Measurements from ENCODE around the gene CFAP161. TPM values are rescaled to one million over a fixed set of nuclear protein-coding genes. Genes with fewer than 3 reads are reported as not detected.
A peak's percentile ranks its signal among the peaks of the same experiment; 100 is the strongest.

Gene CFAP161
- total RNA-seq, 1 experiment from 2014 or later = 2.7 TPM

- TF ChIP-seq TCF7L2 (IDR thresholded peaks at IDR 0.05; ENCODE audit: low read depth, low read length) (no peak), SIN3A (IDR thresholded peaks at IDR 0.05; ENCODE audit: borderline replicate concordance, insufficient read depth, low read depth, low read length) (no peak), CTCF (IDR thresholded peaks at IDR 0.05) (peak; percentile 63)
- ChIA-PET POLR2A (no interaction called here), CTCF (interaction anchor here (2.1 kb wide), 1 partner anchor 158 kb away, joined by 15 read pairs; no protein-coding TSS in a partner anchor)
- no TSS peak for BruUV-seq (replicated peaks)
- Histone ChIP-seq H3K4me3 (ENCODE audit: low read depth in 2 of 2, low read length in 2 of 2) (no peak overlapping the region), H3K4me1 (ENCODE audit: control insufficient read depth, insufficient read depth, low read length) (peaks cover 4% of the 10 kb centered on the region; the same call in 1 of the 2 replicates), H3K36me3 (ENCODE audit: control insufficient read depth, insufficient read depth, low read length) (no peaks in the 10 kb centered on the region), H3K9me3 (ENCODE audit: control insufficient read depth, insufficient read depth, low read depth, low read length) (no peaks in the 10 kb centered on the region), H3K27ac (ENCODE audit: low read length) (no peak overlapping the region), H3K27me3 (ENCODE audit: control insufficient read depth, insufficient read depth, low read length) (peaks cover 9% of the 10 kb centered on the region; the same call in 1 of the 2 replicates)
- no peak for DNase-seq (ENCODE audit: low read depth, low spot score)
- in situ Hi-C loops (cut with HindIII; ENCODE audit: low pct_unique_long_range_greater_than_20kb, low sequenced_read_pairs) = no loop called here
- intact Hi-C loops (cut with micrococcal nuclease; ENCODE audit: unreplicated experiment) = loop anchor here (10.0 kb wide), 1 partner anchor 114 kb away; no protein-coding TSS in a partner anchor
- no peak for ATAC-seq
These were observed 25.6 kb upstream of the CFAP161 start for GRCh38 chr15:81108427-81108826.

DNA sequence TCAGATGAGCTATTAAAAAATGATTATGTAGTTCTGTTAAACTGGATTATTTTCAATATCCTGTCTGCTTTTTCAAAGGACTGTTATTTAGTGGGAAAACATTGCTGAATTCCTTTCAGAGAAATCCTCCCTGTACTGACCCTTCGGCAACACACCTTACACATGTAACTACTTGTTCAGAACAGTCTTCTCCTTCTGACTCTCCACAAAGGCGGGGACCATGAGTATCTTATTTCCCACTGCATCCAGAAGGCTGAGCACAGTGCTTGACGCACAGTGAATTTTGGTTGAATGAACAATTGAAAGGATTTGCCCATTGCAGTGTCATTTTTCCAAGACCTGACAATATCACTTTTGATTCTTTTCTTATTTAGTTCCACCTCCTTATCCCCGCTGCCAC, 23.1 kb upstream of the CFAP161 start:
- TF ChIP-seq SIN3A (IDR thresholded peaks at IDR 0.05; ENCODE audit: borderline replicate concordance, insufficient read depth, low read depth, low read length) = no peak
- TF ChIP-seq TCF7L2 (IDR thresholded peaks at IDR 0.05; ENCODE audit: low read depth, low read length) = no peak
- no peak for TF ChIP-seq CTCF (IDR thresholded peaks at IDR 0.05)
- no peak for TF ChIP-seq POLR2AphosphoS5 (IDR thresholded peaks at IDR 0.05; ENCODE audit: low read depth, low read length)
- no peak for TF ChIP-seq REST (IDR thresholded peaks at IDR 0.05; ENCODE audit: insufficient read depth in 1 of 2, low read depth in 2 of 2, low read length in 1 of 2)
- no peak overlapping the region for H3K4me3 ChIP-seq (ENCODE audit: low read depth in 2 of 2, low read length in 2 of 2)
- no peaks in the 10 kb centered on the region for H3K9me3 ChIP-seq (ENCODE audit: control insufficient read depth, insufficient read depth, low read depth, low read length)
- ATAC-seq (no peak), DNase-seq (ENCODE audit: low read depth, low spot score) (no peak)
- in situ Hi-C loops (cut with HindIII; ENCODE audit: low pct_unique_long_range_greater_than_20kb, low sequenced_read_pairs) (no loop called here), intact Hi-C loops (cut with micrococcal nuclease; ENCODE audit: unreplicated experiment) (no loop called here)
- H3K4me1 ChIP-seq (ENCODE audit: control insufficient read depth, insufficient read depth, low read length) = peaks cover 13% of the 10 kb centered on the region; the same call in 1 of the 2 replicates
- H3K27ac ChIP-seq (ENCODE audit: low read length) = no peak overlapping the region
- BruUV-seq (replicated peaks) = no TSS peak
- peaks cover 9% of the 10 kb centered on the region; the same call in 1 of the 2 replicates for H3K27me3 ChIP-seq (ENCODE audit: control insufficient read depth, insufficient read depth, low read length)
- H3K36me3 ChIP-seq (ENCODE audit: control insufficient read depth, insufficient read depth, low read length) = no peaks in the 10 kb centered on the region
- CTCF ChIA-PET = no interaction called here
- POLR2A ChIA-PET = no interaction called here
